AG04450 (cell line): ENCODE data around the gene INTS2. TPM values are rescaled to one million over a fixed set of nuclear protein-coding genes. Genes with fewer than 3 reads are reported as not detected.
"Not testable (repeated sequence)": the region's sequence is repeated elsewhere in the genome, so short reads cannot be mapped to it uniquely, and the experiment has no call there.

Source experiments
- CTCF ChIA-PET: fragments of 300-600, 350-600 bp; formaldehyde crosslinking; extraction: SDS; loops from one replicate; lab custom pipeline; 2022; ENCODE audit warnings: antibody characterized with exemption, inconsistent platforms; lab: Charles Lee
- POLR2A ChIA-PET: fragments of 350-600 bp; formaldehyde crosslinking; extraction: SDS; loops from one replicate; lab custom pipeline; 2021; ENCODE audit warnings: antibody characterized with exemption, inconsistent platforms; lab: Yijun Ruan, JAX
- DNase-seq: peaks from one replicate; pipeline ENCODE4 v3.0.0-alpha.2; 2011; ENCODE audit warnings: low read depth, low spot score
- H3K27ac ChIP-seq: one replicate; pipeline ENCODE4 v1.5.1; 2012; ENCODE audit warnings: low read depth, low read length, control low read depth
- H3K27me3 ChIP-seq: one replicate; pipeline ENCODE4 v1.6.0; 2012; ENCODE audit warnings: low read length; ENCODE audit not compliant: control insufficient read depth, insufficient read depth
- H3K4me3 ChIP-seq: 2 replicates; pipeline ENCODE4 v1.5.1; 2011; ENCODE audit warnings: mild to moderate bottlenecking, low read depth, low read length, control low read depth
- H3K9me3 ChIP-seq: 2 replicates; pipeline ENCODE4 v1.5.1; 2012; ENCODE audit warnings: low read length; ENCODE audit not compliant: control insufficient read depth, insufficient read depth
- polyA plus RNA-seq: library from polyadenylated mRNA; depleted of rRNA; stranded (reverse); fragments of >200 nt; gene quantifications from 2 replicates; pipeline ENCODE4 v1.2.3, GENCODE V29; 2011
- TF ChIP-seq, protein P1 (sequence below): IDR thresholded peaks from 2 replicates; pipeline ENCODE4 v1.5.1; 2011; ENCODE audit warnings: low read depth, low read length, control low read depth, inconsistent platforms

INTS2 gene
- polyA plus RNA-seq, 1 experiment: 10.4 TPM

GRCh38 chr17:61827649-61828395, 100.0 kb downstream of the INTS2 start:
- DNase-seq: no peak
- H3K4me3 ChIP-seq: no peak overlapping the region
- no peak overlapping the region for H3K27ac ChIP-seq
- POLR2A ChIA-PET: no interaction called here
- TF ChIP-seq, protein P1, sequence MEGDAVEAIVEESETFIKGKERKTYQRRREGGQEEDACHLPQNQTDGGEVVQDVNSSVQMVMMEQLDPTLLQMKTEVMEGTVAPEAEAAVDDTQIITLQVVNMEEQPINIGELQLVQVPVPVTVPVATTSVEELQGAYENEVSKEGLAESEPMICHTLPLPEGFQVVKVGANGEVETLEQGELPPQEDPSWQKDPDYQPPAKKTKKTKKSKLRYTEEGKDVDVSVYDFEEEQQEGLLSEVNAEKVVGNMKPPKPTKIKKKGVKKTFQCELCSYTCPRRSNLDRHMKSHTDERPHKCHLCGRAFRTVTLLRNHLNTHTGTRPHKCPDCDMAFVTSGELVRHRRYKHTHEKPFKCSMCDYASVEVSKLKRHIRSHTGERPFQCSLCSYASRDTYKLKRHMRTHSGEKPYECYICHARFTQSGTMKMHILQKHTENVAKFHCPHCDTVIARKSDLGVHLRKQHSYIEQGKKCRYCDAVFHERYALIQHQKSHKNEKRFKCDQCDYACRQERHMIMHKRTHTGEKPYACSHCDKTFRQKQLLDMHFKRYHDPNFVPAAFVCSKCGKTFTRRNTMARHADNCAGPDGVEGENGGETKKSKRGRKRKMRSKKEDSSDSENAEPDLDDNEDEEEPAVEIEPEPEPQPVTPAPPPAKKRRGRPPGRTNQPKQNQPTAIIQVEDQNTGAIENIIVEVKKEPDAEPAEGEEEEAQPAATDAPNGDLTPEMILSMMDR: no peak
- CTCF ChIA-PET: interaction anchor here (2.2 kb wide), 1 partner anchor 9 kb away, joined by 9 read pairs; no protein-coding TSS in a partner anchor
- H3K9me3 ChIP-seq: no peaks in the 10 kb centered on the region
- H3K27me3 ChIP-seq: no peaks in the 10 kb centered on the region

GRCh38 chr17:61826866-61827265, 100.9 kb downstream of the INTS2 start:
- H3K27me3 ChIP-seq, H3K4me3 ChIP-seq, H3K9me3 ChIP-seq, DNase-seq, POLR2A ChIA-PET, H3K27ac ChIP-seq: not testable (repeated sequence)
- CTCF ChIA-PET: interaction anchor here (0.7 to 2.2 kb wide), 2 partner anchors 10 to 186 kb away, joined by 5 to 9 read pairs; no protein-coding TSS in a partner anchor

DNA sequence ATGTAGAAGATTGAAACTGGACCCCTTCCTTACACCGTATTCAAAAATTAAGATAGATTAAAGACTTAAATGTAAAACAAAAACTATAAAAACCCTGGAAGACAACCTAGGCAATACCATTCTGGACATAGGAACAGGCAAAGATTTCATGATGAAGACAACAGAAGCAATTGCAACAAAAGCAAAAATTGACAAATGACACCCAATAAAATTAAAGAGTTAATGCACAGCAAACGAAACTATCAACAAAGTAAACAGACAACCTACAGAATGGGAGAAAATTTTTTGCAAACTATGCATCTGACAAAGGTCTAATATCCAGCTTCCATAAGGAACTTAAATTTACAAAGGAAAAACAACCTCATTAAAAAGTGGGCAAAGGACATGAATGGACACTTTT, 101.6 kb downstream of the INTS2 start:
- H3K4me3 ChIP-seq, POLR2A ChIA-PET, H3K27me3 ChIP-seq, H3K9me3 ChIP-seq, H3K27ac ChIP-seq, DNase-seq: not testable (repeated sequence)
- CTCF ChIA-PET: interaction anchor here (0.7 kb wide), 1 partner anchor 186 kb away, joined by 5 read pairs; no protein-coding TSS in a partner anchor

DNA sequence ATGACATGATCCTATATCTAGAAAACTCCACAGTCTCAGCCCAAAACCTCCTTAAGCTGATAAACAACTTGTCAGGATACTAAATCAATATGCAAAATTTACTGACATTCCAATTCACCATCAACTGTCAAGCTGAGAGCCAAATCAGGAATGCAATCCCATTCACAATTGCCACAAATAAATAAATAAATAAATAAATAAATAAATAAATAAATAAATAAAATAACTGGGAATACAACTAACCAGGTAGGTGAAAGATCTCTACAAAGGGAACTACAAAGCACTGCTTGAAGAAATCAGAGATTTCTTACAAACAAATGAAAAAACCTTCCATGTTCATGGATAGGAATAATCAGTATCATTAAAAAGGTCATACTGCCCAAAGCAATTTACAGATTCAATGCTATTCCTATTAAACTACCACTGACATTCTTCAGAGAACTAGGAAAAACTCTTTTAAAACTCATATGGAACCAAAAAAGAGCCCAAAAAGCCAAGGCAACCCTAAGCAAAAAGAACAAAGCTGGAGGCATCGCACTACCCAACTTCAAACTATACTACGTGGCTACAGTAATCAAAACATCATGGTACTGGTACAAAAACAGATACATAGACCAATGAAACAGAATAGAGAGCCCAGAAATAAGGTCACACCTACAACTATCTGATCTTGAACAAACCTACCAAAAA, 102.2 kb downstream of the INTS2 start:
- no peak for DNase-seq
- Histone ChIP-seq H3K27ac (no peak overlapping the region), H3K9me3 (peaks cover 5% of the 10 kb centered on the region; the same call in 1 of the 2 replicates), H3K4me3 (no peak overlapping the region), H3K27me3 (no peaks in the 10 kb centered on the region)
- TF ChIP-seq, protein P1: no peak
- ChIA-PET POLR2A (no interaction called here), CTCF (interaction anchor here (2.1 kb wide), 1 partner anchor 190 kb away, joined by 9 read pairs; no protein-coding TSS in a partner anchor)

DNA sequence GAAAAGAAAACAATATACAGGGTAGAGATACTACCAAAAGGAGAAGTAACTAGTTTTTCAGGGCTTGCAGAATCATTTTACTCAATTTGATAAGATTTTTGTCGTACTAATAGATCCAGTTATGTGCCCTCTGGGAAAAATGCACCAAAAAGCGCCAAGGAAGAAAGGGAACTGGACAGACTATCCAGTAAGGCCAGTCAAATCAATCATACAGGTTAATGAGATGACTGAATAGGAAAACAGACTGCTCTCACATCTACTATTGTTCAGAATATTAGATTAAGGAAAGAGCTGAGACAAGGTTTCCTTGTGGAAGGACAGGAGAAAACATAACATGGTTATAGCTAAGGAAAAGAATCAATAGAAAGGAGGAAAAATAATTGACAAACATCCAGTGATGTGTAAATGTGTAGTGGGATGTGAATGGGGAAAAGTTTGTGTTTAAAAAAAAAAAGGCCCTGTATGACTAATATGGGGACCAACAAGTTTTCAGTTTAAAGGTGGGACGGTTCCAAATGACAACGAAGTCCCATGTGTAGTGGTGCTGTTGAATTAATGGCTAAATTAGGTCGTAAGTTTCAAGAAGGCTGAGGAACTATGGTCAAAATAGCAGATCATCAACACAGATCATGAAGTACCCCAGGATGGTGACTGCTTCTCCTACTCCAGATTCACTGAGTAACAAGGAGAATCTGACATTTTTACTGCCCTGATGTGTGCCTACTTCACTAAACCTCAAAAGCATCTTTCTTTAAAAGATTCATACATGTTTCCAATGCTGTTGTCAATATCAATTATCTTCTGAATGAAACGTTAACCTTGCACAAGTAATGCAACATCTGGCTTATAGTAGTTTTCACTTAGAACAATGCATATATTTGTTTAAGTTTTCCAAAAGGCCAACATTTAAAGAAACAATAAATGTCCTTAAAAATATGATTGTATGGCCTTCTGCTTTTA, 105.2 kb downstream of the INTS2 start:
- Histone ChIP-seq H3K27ac (no peak overlapping the region), H3K4me3 (no peak overlapping the region), H3K27me3 (no peaks in the 10 kb centered on the region), H3K9me3 (peaks cover 5% of the 10 kb centered on the region; the same call in 1 of the 2 replicates)
- ChIA-PET CTCF (no interaction called here), POLR2A (no interaction called here)
- TF ChIP-seq, protein P1: no peak
- DNase-seq: no peak
